T-cell (primary cell): ENCODE results near the gene IDH1. TPM values are rescaled to one million over a fixed set of nuclear protein-coding genes. Genes with fewer than 3 reads are reported as not detected.

ENCODE experiments used
- total RNA-seq, 35 experiments: library from RNA in 6 of 35; stranded (reverse) in 6 of 35; fragments of 120-200 nt in 1 of 35; gene quantifications; one replicate each; pipeline versions ENCODE4 v1.2.1 to v1.2.4 and lab custom pipeline; 2013 to 2026

Gene IDH1
- total RNA-seq, 5 donors from 2014 or later (not counting 1 experiment from before 2014, with no cell fraction given): 5.1 to 22.9 (median 22.2) TPM

Other genes with a start within 250 kb of the IDH1 start
- 10 to 100 TPM; 12.3 to 18.1 (median 13.9) TPM for gene PLEKHM3, start 229.5 kb downstream of the IDH1 start, total RNA-seq
- gene CRYGD, start 130.5 kb downstream of the IDH1 start, total RNA-seq: not detected
- not detected for gene CRYGC, start 125.2 kb downstream of the IDH1 start, total RNA-seq
- gene CRYGB, start 108.9 kb downstream of the IDH1 start, total RNA-seq: not detected
- not detected for gene CRYGA, start 91.5 kb downstream of the IDH1 start, total RNA-seq
- gene C2orf80, start 65.0 kb downstream of the IDH1 start, total RNA-seq: not detected
- gene PIKFYVE, start 11.2 kb upstream of the IDH1 start, total RNA-seq: 10 to 100 TPM; 35.3 to 42.6 (median 38.6) TPM
- under 1 TPM in 1 of 5 donors, not detected in 4; 0.20 TPM for gene PTH2R, start 151.7 kb upstream of the IDH1 start, total RNA-seq